ENCODE results near the gene HOGA1. TPM values are rescaled to one million over a fixed set of nuclear protein-coding genes. Genes with fewer than 3 reads are reported as not detected.

Gene HOGA1
- total RNA-seq, 4 donors from 2014 or later: 0.27 to 11.2 (median 4.1) TPM

DNA sequence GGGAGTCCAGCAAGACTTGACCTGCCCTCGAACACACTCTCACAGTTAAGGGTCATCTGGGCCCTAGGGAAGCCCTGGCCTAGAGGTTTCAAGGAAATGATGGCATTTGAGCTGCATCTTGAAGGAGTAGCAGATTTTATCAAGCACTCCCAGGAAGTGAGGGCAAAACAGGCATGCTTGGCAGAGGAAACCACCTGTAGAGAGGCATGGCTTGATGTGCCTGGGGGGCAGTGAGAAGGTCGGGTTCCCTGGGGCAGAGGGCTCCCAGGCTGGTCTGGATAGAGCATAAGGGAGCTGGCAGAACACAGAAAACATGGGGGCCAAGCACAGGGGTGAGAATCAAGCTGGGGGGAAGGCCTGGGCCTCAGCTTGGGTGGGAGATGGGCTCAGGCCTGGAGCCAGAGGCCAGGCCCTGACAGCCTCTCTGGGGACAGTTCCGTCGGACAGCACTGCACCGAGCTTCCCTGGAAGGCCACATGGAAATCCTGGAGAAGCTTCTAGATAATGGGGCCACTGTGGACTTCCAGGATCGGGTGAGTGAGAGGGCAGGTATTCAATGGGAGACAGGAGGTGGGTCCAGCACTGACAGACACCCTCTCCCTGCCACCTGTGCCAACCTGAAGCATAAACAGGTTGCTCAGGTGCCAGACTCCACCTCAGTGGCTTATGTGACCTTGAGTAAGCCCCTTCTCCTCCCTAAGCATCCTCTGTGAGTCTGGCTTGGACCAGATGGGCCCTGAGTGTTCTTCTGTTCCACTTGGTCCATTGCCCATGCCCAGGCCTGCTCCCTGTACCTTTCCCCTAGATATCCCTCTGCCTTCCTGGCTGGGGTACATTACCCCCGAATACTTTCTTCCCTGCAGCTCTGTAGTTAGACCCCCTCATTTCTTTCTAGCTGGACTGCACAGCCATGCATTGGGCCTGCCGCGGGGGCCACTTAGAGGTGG lies 3.5 kb upstream of the HOGA1 start:
- TF ChIP-seq, protein P1, sequence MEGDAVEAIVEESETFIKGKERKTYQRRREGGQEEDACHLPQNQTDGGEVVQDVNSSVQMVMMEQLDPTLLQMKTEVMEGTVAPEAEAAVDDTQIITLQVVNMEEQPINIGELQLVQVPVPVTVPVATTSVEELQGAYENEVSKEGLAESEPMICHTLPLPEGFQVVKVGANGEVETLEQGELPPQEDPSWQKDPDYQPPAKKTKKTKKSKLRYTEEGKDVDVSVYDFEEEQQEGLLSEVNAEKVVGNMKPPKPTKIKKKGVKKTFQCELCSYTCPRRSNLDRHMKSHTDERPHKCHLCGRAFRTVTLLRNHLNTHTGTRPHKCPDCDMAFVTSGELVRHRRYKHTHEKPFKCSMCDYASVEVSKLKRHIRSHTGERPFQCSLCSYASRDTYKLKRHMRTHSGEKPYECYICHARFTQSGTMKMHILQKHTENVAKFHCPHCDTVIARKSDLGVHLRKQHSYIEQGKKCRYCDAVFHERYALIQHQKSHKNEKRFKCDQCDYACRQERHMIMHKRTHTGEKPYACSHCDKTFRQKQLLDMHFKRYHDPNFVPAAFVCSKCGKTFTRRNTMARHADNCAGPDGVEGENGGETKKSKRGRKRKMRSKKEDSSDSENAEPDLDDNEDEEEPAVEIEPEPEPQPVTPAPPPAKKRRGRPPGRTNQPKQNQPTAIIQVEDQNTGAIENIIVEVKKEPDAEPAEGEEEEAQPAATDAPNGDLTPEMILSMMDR (IDR thresholded peaks at IDR 0.05 in 4 of 5, conservative IDR thresholded peaks at IDR 0.05 in 1 of 5): no peak
- no peak for TF ChIP-seq POLR2A (IDR thresholded peaks at IDR 0.05)
- intact Hi-C loops (cut with DNase I; ENCODE audit: low total_unique reads): no loop called here
- no peaks in the 10 kb centered on the region for H3K27me3 ChIP-seq
- peak overlapping the region; percentile 54 to 92 (median 76) for H3K27ac ChIP-seq
- peaks cover 12 to 27% of the 10 kb centered on the region in 2 donors for H3K4me1 ChIP-seq
- peaks cover 0 to 21% of the 10 kb centered on the region in 2 donors for H3K36me3 ChIP-seq
- ATAC-seq (no peak), DNase-seq (no peak)
- no peaks in the 10 kb centered on the region for H3K9me3 ChIP-seq
- H3K4me3 ChIP-seq: no peak overlapping the region
- in situ Hi-C loops (cut with MboI; ENCODE audit: low sequenced_read_pairs in 4 of 4): no loop called here

DNA sequence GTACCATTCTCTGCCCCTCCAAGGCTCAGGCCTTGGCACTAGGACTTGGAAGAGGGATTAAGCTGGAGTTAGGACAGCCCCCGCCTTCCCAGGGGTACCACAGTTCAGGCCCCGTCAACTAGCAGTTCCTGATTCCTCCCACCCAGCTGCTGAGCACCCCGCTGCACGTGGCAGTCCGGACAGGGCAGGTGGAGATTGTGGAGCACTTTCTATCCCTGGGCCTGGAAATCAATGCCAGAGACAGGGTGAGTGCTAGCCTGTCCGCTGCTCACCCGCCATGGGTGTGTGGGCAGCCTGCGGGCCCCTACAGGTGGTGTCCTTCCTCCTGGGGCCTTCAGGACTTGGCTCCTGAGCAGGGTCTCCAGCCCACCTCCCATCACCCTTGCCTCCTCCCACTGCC lies 2.0 kb upstream of the HOGA1 start:
- TF ChIP-seq, protein P1 (IDR thresholded peaks at IDR 0.05 in 4 of 5, conservative IDR thresholded peaks at IDR 0.05 in 1 of 5): no peak
- no peak for TF ChIP-seq POLR2A (IDR thresholded peaks at IDR 0.05)
- peaks cover 6 to 24% of the 10 kb centered on the region in 2 donors for H3K4me1 ChIP-seq
- no peaks in the 10 kb centered on the region for H3K27me3 ChIP-seq
- H3K9me3 ChIP-seq: no peaks in the 10 kb centered on the region
- H3K4me3 ChIP-seq: no peak overlapping the region
- H3K36me3 ChIP-seq: peaks cover 0 to 17% of the 10 kb centered on the region in 2 donors
- ATAC-seq (no peak), DNase-seq (no peak)
- in situ Hi-C loops (cut with MboI; ENCODE audit: low sequenced_read_pairs in 4 of 4) (no loop called here), intact Hi-C loops (cut with DNase I; ENCODE audit: low total_unique reads) (no loop called here)
- peak overlapping the region; percentile 83 to 94 (median 92) for H3K27ac ChIP-seq

DNA sequence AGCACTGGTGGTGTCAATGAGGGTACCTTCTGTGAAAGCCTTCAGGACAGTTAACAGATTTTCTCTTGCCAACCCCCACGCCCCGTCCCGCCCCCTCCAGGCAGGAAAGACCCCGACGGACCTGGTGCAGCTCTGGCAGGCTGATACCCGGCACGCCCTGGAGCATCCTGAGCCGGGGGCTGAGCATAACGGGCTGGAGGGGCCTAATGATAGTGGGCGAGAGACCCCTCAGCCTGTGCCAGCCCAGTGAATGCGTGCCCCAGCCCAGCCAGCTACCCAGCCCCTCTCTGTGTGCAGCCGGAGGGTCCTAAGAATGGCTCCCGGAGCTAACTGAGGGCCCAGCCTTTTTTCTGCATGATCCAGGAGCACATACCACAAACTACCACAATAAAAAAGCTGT lies 713 bp upstream of the HOGA1 start:
- TF ChIP-seq POLR2A (IDR thresholded peaks at IDR 0.05): no peak
- TF ChIP-seq, protein P1 (IDR thresholded peaks at IDR 0.05 in 4 of 5, conservative IDR thresholded peaks at IDR 0.05 in 1 of 5): no peak
- ATAC-seq (no peak), DNase-seq (no peak)
- in situ Hi-C loops (cut with MboI; ENCODE audit: low sequenced_read_pairs in 4 of 4) (no loop called here), intact Hi-C loops (cut with DNase I; ENCODE audit: low total_unique reads) (no loop called here)
- Histone ChIP-seq H3K27me3 (no peaks in the 10 kb centered on the region), H3K36me3 (peaks cover 0 to 6% of the 10 kb centered on the region in 2 donors), H3K9me3 (no peaks in the 10 kb centered on the region), H3K4me1 (peaks cover 6 to 24% of the 10 kb centered on the region in 2 donors), H3K27ac (peak overlapping the region; percentile 83 to 94 (median 92)), H3K4me3 (no peak overlapping the region)

DNA sequence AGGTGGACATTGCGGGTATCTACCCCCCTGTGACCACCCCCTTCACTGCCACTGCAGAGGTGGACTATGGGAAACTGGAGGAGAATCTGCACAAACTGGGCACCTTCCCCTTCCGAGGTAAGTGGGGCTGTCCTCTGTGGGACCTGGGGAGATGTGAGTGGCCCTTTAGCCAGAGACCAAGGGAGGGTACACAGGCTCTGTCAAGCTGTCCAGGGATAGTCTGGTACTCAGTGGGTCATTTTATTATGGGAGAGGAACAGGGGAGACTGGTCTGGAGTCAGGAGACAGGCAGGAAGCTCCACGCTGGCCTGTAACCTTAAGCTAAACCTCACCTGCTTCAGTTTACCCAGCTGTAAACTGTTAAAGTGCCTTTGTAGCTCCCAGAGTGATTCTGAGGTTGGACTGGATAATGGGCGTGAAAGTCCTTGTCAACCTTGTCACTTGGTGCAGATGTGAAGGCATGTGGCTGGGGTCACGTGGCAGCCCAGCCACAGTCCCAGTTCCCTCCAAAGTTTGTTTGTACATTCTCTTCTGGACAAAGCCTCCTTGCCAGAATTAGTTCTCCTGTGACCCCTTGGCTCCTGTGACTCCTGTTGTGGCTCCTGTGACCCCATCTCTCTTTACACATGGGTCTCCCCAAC lies 729 bp downstream of the HOGA1 start:
- ATAC-seq: peak in 1 of 2 donors; percentile 40
- Histone ChIP-seq H3K4me1 (peaks cover 6 to 24% of the 10 kb centered on the region in 2 donors), H3K4me3 (peak overlapping the region in 1 of 4 donors; percentile 31), H3K9me3 (no peaks in the 10 kb centered on the region), H3K36me3 (no peaks in the 10 kb centered on the region), H3K27me3 (no peaks in the 10 kb centered on the region), H3K27ac (peak overlapping the region; percentile 83 to 94 (median 92))
- intact Hi-C loops (cut with DNase I; ENCODE audit: low total_unique reads): no loop called here
- in situ Hi-C loops (cut with MboI; ENCODE audit: low sequenced_read_pairs in 4 of 4): no loop called here
- no peak for TF ChIP-seq POLR2A (IDR thresholded peaks at IDR 0.05)
- TF ChIP-seq, protein P1 (IDR thresholded peaks at IDR 0.05 in 4 of 5, conservative IDR thresholded peaks at IDR 0.05 in 1 of 5): no peak
- DNase-seq: no peak
